IMR-90 (cell line): ENCODE data around the gene TEKT5. TPM values are rescaled to one million over a fixed set of nuclear protein-coding genes. Genes with fewer than 3 reads are reported as not detected.

ENCODE experiments used
- ATAC-seq: fragments of 200-7000 bp; cut with Tn5 transposase; 2 replicates; pipeline ENCODE4 v1.9.1; 2020; ENCODE audit warnings: low read depth, mild to moderate bottlenecking, moderate library complexity
- BruUV-seq: library from RNA; stranded (reverse); fragments of 400-500 nt; replicated peaks from 2 replicates; lab custom pipeline; 2021; lab: Mats Ljungman, UMichigan
- CTCF ChIA-PET: fragments of 300-600 bp; formaldehyde crosslinking; extraction: SDS; loops from one replicate; lab custom pipeline; 2021; ENCODE audit warnings: antibody characterized with exemption; lab: Yijun Ruan, JAX
- POLR2A ChIA-PET: fragments of 300-600 bp; sonication (Branson Sonifier 250); formaldehyde crosslinking; loops from one replicate; lab custom pipeline; 2022; ENCODE audit warnings: antibody characterized with exemption; ENCODE audit not compliant: unreplicated experiment; lab: Charles Lee
- DNase-seq: peaks from one replicate; pipeline ENCODE4 v3.0.0; 2013
- H2AFZ ChIP-seq: replicated peaks from 2 replicates; pipeline ENCODE3; 2013; ENCODE audit warnings: low read length, mild to moderate bottlenecking; ENCODE audit not compliant: poor library complexity
- H2AK5ac ChIP-seq: 2 replicates; pipeline ENCODE4 v1.6.1; 2013; ENCODE audit warnings: low read depth, low read length, inconsistent platforms
- H2AK9ac ChIP-seq: replicated peaks from 2 replicates; pipeline ENCODE3; 2013; ENCODE audit warnings: mild to moderate bottlenecking, low read depth, low read length, moderate library complexity; ENCODE audit not compliant: poor library complexity
- H2BK120ac ChIP-seq: 2 replicates; pipeline ENCODE4 v1.6.1; 2013; ENCODE audit warnings: low read depth, low read length, inconsistent platforms
- H2BK15ac ChIP-seq: 3 replicates; pipeline ENCODE4 v1.6.1; 2013; ENCODE audit warnings: low read depth, low read length, inconsistent platforms
- H2BK20ac ChIP-seq: 2 replicates; pipeline ENCODE4 v1.6.1; 2013; ENCODE audit warnings: low read depth, mild to moderate bottlenecking, inconsistent platforms, low read length, moderate library complexity
- H2BK5ac ChIP-seq: 2 replicates; pipeline ENCODE4 v1.6.1; 2013; ENCODE audit warnings: mild to moderate bottlenecking, low read depth, low read length, inconsistent platforms; ENCODE audit not compliant: poor library complexity, severe bottlenecking
- H3K14ac ChIP-seq: replicated peaks from 2 replicates; pipeline ENCODE4 v1.6.1; 2013; ENCODE audit warnings: low read depth, low read length, inconsistent platforms
- H3K18ac ChIP-seq: 2 replicates; pipeline ENCODE4 v1.6.1; 2013; ENCODE audit warnings: low read depth, low read length, control low read depth
- H3K23ac ChIP-seq: 2 replicates; pipeline ENCODE4 v1.6.1; 2013; ENCODE audit warnings: low read depth, low read length, inconsistent platforms
- H3K27ac ChIP-seq: 2 replicates; pipeline ENCODE4 v1.5.1; 2013; ENCODE audit warnings: mild to moderate bottlenecking, control low read depth, low read length; ENCODE audit not compliant: insufficient read depth
- H3K27me3 ChIP-seq: 2 replicates; pipeline ENCODE4 v1.6.1; 2013; ENCODE audit warnings: low read length; ENCODE audit not compliant: control insufficient read depth, insufficient read depth
- H3K36me3 ChIP-seq: 2 replicates; pipeline ENCODE4 v1.6.1; 2013; ENCODE audit warnings: low read length, mixed read lengths; ENCODE audit not compliant: control insufficient read depth, insufficient read depth
- H3K4ac ChIP-seq: 2 replicates; pipeline ENCODE4 v1.6.1; 2013; ENCODE audit warnings: low read depth, low read length, inconsistent platforms
- H3K4me1 ChIP-seq: 2 replicates; pipeline ENCODE4 v1.6.1; 2013; ENCODE audit warnings: low read length, mixed read lengths; ENCODE audit not compliant: control insufficient read depth, insufficient read depth
- H3K4me2 ChIP-seq: 2 replicates; pipeline ENCODE4 v1.6.1; 2013; ENCODE audit warnings: low read depth, mild to moderate bottlenecking, control low read depth, low read length, moderate library complexity
- H3K4me3 ChIP-seq: 2 replicates; pipeline ENCODE4 v1.5.1; 2013; ENCODE audit warnings: low read depth, mild to moderate bottlenecking, control low read depth, low read length, moderate library complexity; ENCODE audit not compliant: insufficient read depth
- H3K56ac ChIP-seq: 2 replicates; pipeline ENCODE4 v1.6.1; 2013; ENCODE audit warnings: low read length, inconsistent platforms; ENCODE audit not compliant: insufficient read depth; ENCODE audit errors: extremely low read depth
- H3K79me1 ChIP-seq, 2 experiments: 2 replicates each; pipeline ENCODE4 v1.6.1; 2013; ENCODE audit warnings: low read length in 2 of 2, inconsistent platforms in 1 of 2, low read depth in 1 of 2
- H3K9ac ChIP-seq: 2 replicates; pipeline ENCODE4 v1.6.1; 2013; ENCODE audit warnings: low read depth, low read length, control low read depth
- H3K9me1 ChIP-seq: 2 replicates; pipeline ENCODE4 v1.6.1; 2013; ENCODE audit warnings: low read length, inconsistent platforms; ENCODE audit not compliant: insufficient read depth
- H3K9me3 ChIP-seq: 2 replicates; pipeline ENCODE4 v1.6.1; 2013; ENCODE audit warnings: low read length; ENCODE audit not compliant: control insufficient read depth, insufficient read depth
- H4K20me1 ChIP-seq: 2 replicates; pipeline ENCODE4 v1.6.1; 2013; ENCODE audit warnings: low read length, inconsistent platforms; ENCODE audit not compliant: insufficient read depth
- H4K5ac ChIP-seq: 2 replicates; pipeline ENCODE4 v1.6.1; 2013; ENCODE audit warnings: mild to moderate bottlenecking, low read depth, low read length, control low read depth
- H4K8ac ChIP-seq, 2 experiments: 2 replicates each; pipeline ENCODE4 v1.6.1; 2013; ENCODE audit warnings: low read depth in 2 of 2, low read length in 2 of 2, control low read depth in 1 of 2, inconsistent platforms in 1 of 2
- H4K91ac ChIP-seq: 2 replicates; pipeline ENCODE4 v1.6.1; 2013; ENCODE audit warnings: low read depth, low read length, inconsistent platforms; ENCODE audit not compliant: insufficient read depth
- ELK1 ChIP-seq: fragments of 150-350 bp; IDR thresholded peaks from 2 replicates; pipeline ENCODE4 v1.6.1; 2016; ENCODE audit warnings: low read depth, mild to moderate bottlenecking, low read length, moderate library complexity, borderline replicate concordance
- MAFK ChIP-seq: IDR thresholded peaks from 2 replicates; pipeline ENCODE4 v1.6.1; 2012; ENCODE audit warnings: low read depth, low read length, improper control_type of control experiment
- RCOR1 ChIP-seq: IDR thresholded peaks from 2 replicates; pipeline ENCODE4 v1.6.1; 2012; ENCODE audit warnings: mild to moderate bottlenecking, low read length, improper control_type of control experiment; ENCODE audit not compliant: insufficient replicate concordance
- RFX5 ChIP-seq: IDR thresholded peaks from 2 replicates; pipeline ENCODE4 v1.8.0; 2012; ENCODE audit warnings: low read depth, mild to moderate bottlenecking, low read length, moderate library complexity
- WGBS, 2 experiments: methylation state at CpG; one replicate each; pipeline versions ENCODE4 v1.1.5 to v1.1.7; 2013; ENCODE audit warnings: missing lambda C conversion rate in 2 of 2; ENCODE audit not compliant: insufficient read length in 1 of 2; ENCODE audit errors: extremely low coverage in 2 of 2; 5-methylcytosine and 5-hydroxymethylcytosine counted together
- dilution Hi-C: fragments of 300-500 bp; cut with HindIII; formaldehyde crosslinking; loops from one replicate; pipeline ENCODE4 v1.14.3; 2018; ENCODE audit warnings: low sequenced_read_pairs; ENCODE audit not compliant: unreplicated experiment
- in situ Hi-C: fragments of 300-500 bp; cut with MboI; formaldehyde crosslinking; loops from 3 replicates; pipeline ENCODE4 v1.14.3; 2019; ENCODE audit warnings: low sequenced_read_pairs, inconsistent platforms, mixed read lengths
- intact Hi-C: fragments of 100-400 bp; cut with micrococcal nuclease; formaldehyde crosslinking; loops from 2 replicates; pipeline ENCODE4 v1.10.0; 2022
- polyA plus RNA-seq, 3 experiments: library from polyadenylated mRNA; depleted of rRNA; stranded (reverse); fragments of >200 nt; gene quantifications; 2 replicates each; pipeline ENCODE4 v1.2.3, GENCODE V29; 2012; ENCODE audit warnings: low replicate concordance in 1 of 3
- total RNA-seq: library from RNA; depleted of rRNA; stranded (reverse); fragments of >200 nt; gene quantifications from 2 replicates; pipeline ENCODE4 v1.2.3, GENCODE V29; 2012

TEKT5 gene
- total and polyA plus RNA-seq, 2 of the 4 experiments (the other 2 are of a cell fraction): 0.17 TPM; not detected in 1

GRCh38 chr16:10641953-10642949 is 52.5 kb downstream of the TEKT5 start:
- no peaks in the 10 kb centered on the region for H3K4me1 ChIP-seq
- H2AFZ ChIP-seq: no peak overlapping the region
- BruUV-seq: no TSS peak
- H4K20me1 ChIP-seq: no peaks in the 10 kb centered on the region
- H2AK9ac ChIP-seq: no peak overlapping the region
- H3K4me2 ChIP-seq: no peak overlapping the region
- no peak overlapping the region for H3K4me3 ChIP-seq
- H2AK5ac ChIP-seq: no peak overlapping the region
- H3K4ac ChIP-seq: no peak overlapping the region
- no peak overlapping the region for H4K8ac ChIP-seq
- no peaks in the 10 kb centered on the region for H3K79me1 ChIP-seq
- WGBS, 2 experiments: 17% methylated on average over 4 of the region's 6 CpGs; no CpG with 5 or more reads in 1 of the 2 experiments
- H3K9me1 ChIP-seq: no peaks in the 10 kb centered on the region
- H3K27ac ChIP-seq: no peak overlapping the region
- dilution Hi-C loops (no loop called here), in situ Hi-C loops (no loop called here), intact Hi-C loops (no loop called here)
- no peaks in the 10 kb centered on the region for H3K9me3 ChIP-seq
- ChIA-PET POLR2A (no interaction called here), CTCF (interaction anchor here (0.6 kb wide), 1 partner anchor 695 kb away, joined by 3 read pairs; no protein-coding TSS in a partner anchor)
- no peak overlapping the region for H4K5ac ChIP-seq
- no peak overlapping the region for H3K23ac ChIP-seq
- no peak overlapping the region for H3K56ac ChIP-seq
- TF ChIP-seq MAFK: no peak
- TF ChIP-seq RFX5: no peak
- TF ChIP-seq ELK1: no peak
- TF ChIP-seq RCOR1: no peak
- H2BK20ac ChIP-seq: no peak overlapping the region
- no peaks in the 10 kb centered on the region for H3K36me3 ChIP-seq
- H2BK5ac ChIP-seq: no peak overlapping the region
- DNase-seq: no peak
- H4K91ac ChIP-seq: no peak overlapping the region
- no peak overlapping the region for H2BK120ac ChIP-seq
- H3K18ac ChIP-seq: no peak overlapping the region
- no peak overlapping the region for H3K9ac ChIP-seq
- no peaks in the 10 kb centered on the region; the same call in 1 of the 2 replicates for H3K27me3 ChIP-seq
- no peak overlapping the region for H3K14ac ChIP-seq
- no peak overlapping the region for H2BK15ac ChIP-seq
- no peak for ATAC-seq
